HG02623 (cell line): ENCODE measurements around the gene SLIT1.

Source experiments
- ATAC-seq: cut with Tn5 transposase; IDR thresholded peaks from one replicate; pipeline ENCODE4 v1.9.1; 2021; ENCODE audit warnings: moderate library complexity; ENCODE audit not compliant: unreplicated experiment

The SLIT1 gene

DNA sequence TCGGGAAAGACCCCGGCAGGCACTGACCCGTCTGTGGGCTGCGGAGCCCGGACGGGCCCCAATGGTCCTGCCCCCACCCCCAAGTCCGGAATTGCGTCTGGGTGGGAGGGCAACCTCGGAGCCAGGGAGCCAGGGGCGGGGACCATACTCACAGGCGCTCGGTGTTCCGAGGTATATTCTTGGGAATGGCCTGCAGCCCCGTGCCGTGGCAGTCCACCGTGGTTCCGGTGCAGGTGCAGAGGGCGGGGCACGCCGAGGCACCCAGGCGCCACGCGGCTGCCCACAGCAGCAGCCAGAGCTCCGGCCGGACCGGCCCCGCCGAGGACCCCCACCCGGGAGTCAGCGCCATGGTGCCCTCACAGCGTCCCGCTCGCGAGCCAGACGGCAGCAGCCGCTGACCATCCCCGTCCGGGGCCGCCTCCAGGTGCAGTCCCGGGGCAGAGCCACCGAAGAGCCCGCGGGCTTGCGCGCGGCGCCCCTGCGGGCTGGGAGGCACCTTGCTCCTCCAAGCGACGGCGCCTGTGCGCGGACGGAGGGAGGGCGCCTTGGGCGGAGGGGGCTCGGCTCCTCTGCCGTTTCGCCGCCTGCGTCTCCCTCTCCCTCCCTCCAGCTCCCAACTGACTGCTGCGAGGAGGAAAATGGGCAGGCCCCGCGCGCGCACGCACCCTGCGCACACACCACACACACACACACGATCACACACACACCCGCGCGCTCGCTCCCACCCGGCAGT lies at the start of gene SLIT1:
TSS of gene SLIT1 (minus strand) at position 634 of the 733 bp plus-strand sequence. CDS start at position 349, 285 bp downstream.
- no peak for ATAC-seq

DNA sequence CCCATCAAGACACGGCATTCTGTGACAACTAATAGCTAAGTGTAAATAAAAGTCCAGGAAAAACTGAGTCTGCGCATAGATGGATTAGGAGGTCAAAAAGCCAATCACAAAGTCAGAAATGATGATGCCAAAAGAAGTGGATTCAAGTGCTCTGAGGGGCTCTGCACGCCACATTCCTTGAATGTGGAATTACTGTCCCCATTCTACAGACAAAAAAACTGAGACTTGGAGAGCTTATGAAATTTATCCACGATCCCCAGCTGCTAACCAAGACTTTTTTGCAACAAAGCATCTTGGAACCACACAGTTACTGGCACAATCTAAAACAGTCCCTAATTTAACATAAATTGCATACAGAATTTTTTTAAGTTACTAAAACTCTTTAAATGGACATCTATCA lies 49.6 kb upstream of the SLIT1 start:
- no peak for ATAC-seq

DNA sequence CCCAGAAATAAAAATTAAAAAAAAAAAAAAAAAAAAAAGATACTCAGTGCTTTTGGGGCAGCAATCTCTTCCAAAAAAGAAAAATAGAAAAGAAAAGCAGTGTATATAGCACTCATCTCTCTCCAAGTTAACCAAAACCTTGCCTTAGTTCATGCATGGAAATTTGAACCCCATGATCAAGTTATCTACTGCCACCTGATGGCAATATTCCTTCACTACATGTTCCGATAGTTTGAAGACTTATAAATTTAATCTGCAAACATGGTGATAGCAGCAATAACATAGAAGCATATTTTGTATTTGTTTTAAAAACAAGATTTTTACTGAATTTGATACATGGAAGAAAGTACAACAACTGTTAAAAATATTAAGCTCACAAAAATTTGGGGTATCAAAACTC lies 48.6 kb upstream of the SLIT1 start:
- ATAC-seq: no peak

DNA sequence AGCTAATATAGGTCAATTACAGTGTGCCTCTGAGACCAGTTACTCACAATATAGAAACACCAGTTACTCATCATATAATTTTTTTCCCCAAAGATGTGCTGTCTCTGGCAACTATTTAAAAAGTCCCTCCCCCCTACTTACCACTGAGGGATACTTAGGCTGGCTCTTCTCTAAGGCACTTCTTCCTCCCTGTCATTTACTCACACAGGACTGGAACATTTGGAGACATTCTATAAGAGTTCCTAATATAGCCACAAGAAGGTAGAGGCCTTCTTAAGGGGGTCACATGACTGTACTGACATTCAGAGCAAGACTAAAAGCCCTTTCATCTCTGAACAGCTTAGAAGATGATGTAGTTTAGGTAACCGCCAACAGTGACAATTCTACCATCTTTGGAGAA lies 44.4 kb upstream of the SLIT1 start:
- ATAC-seq: no peak

DNA sequence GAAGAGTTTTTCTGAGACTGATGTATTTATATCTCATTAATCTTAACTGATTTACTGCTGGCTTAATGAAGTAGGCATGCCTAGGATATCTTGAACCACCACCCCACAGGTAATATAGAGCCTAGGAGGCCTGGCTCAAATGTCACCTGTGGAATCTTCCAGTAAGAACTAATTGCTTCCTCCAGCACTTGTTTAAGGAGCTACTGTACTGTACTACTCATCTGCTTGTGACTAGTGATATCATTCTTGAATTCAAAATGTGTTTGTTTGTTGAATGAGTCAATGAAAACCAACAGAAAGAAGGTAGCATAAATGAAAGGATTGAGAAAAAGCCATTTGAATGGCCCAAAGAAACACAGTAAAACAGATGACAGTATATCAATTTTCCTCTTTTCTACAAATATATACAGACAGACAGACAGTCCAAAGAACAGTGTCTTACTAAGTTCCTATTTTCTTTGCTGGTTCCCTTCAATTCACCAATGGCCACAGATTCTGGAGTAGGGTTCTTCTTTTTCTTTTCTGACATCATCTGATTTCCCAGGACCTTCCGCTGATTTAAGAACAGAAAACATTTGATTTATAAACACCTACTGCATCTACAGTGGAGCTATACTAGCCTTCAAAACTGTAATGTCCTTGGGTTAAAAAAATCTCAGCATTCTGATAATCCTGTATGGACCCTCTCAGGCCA lies 43.7 kb upstream of the SLIT1 start:
- no peak for ATAC-seq

DNA sequence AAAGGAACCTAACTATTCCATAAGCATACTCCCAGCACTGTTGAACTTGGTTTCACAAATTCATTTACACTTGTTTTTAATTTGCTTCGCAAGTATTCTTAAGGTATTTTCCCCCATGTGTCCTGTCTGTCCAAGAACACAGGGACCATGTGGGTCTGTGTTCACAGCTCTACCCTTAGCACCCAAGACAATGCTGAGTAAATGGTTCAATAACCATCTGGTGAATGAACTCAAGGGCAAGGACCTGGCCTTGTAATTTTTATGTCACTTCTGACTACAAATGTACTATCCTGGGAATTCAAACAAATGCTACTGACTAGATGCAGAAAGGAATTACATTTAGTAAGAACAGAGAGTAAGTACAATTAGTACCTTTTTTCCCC lies 43.0 kb upstream of the SLIT1 start:
- no peak for ATAC-seq

DNA sequence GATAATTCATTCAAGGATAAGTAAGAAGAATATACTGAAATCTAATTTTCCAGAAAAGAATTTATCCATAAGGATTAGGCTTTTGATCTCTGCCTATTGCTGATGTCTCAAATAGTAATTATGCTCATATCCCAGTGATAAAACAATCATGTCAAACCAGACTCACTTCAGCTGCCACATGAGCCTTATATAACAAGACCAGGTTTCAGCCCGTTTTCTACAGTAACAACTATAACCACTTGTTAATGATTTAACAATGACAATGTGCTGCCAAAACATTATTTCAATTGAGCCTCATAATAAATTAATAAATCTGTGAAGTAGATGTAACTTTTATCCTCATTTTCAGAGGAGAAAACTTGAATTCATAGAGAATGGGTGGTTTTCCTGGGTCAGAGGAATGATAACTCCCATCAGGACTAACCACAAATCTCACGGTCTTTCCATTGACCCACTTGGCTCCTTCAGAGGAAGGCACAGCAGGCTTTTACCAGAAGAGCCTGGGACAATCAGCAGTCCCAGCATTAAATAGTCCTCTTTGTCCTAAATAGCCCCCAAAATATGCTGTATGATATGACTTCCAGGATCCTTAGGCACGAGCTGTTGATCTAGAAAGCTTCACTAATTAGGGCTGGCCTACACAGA lies 42.5 kb upstream of the SLIT1 start:
- no peak for ATAC-seq

DNA sequence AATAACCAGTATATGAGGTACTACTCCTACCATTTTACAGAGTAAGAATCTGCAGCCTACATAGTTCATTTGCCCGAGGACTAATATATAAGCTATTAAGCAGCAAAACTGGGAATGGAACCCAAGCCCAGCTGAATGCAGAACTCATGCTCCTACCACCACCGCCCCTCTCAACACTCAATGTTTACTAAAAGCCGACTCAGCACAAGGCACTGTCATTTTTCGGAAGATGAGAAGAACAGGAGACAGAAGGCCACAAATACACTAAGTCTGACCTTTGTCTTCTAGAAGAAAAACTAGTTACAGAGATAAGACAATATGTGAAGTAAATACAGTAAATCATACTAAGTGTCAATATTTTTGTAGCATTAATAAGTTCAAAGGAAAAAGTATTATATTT lies 40.6 kb upstream of the SLIT1 start:
- no peak for ATAC-seq

DNA sequence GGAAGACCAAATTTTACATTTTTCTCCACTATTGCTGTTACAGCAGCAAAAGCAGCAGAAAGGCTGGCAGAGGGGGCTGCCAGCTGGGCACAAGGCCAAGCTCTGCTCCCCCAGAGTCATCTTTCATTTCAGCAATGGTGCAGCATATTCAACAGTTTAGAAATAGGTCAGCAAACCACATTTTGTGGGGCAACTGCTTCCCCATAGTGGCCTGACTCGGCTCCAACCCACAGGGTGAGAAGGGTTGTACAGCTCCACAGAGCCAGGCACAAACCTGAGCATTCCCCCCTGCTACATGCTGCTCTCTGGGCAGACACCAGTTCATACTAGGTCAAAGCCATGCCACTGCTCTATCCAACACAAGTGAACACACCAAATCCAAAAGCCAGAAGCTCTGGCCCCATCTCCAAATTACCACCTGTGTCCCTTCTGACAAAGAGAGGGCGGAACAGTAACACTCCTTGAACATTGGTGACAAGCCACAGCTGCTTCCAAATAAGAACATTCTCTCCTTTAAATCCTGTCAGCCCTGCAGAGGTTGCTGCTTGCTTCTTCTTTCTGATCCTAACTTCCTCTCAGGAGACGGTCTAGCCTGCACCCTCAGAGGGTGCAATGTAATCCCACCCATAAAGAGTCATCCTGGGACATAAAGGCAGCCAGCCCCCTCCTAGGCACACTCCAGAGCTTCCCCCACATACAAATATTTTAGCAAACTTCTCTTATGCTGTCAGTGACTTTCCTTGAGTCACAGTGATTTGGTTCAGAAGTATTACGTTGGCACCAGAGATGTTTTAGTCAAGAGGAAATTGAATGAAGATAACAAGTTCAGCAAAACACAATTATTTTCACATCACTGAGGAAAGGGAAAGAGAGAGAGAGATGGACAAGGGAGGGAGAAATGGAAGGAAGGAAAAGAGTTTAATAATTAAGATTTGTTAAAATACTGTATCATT lies 39.0 kb upstream of the SLIT1 start:
- no peak for ATAC-seq

DNA sequence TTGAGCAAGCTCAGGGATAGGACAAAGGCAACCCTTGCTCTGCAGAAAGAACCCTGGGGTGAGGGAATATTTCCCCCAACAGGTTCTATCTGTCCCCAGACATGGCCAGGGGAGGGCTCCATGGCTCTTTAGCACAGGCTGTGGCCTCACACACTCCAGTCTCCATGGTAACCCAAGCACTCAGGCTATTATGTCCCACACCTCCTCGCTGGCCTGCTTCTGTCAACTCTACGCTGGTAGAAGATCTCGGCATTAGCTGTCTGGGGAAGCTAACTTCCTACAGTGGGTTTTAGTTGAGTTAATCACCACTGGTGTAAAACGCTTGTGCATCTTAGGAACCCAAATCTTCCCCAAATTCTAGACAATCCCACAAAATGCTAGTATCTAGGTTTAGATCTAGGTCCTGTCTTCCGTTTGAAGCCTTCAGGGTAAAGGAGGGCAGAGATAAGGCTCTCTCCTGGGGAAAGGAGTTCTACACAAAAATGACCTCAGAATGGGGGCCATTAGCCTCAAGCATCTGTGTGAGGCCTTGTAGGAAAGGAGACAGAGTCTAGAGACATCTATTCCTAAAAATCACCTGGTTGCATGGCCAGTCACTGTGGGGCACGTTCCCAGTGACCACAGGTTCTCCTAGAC lies 36.7 kb upstream of the SLIT1 start:
- ATAC-seq: no peak

DNA sequence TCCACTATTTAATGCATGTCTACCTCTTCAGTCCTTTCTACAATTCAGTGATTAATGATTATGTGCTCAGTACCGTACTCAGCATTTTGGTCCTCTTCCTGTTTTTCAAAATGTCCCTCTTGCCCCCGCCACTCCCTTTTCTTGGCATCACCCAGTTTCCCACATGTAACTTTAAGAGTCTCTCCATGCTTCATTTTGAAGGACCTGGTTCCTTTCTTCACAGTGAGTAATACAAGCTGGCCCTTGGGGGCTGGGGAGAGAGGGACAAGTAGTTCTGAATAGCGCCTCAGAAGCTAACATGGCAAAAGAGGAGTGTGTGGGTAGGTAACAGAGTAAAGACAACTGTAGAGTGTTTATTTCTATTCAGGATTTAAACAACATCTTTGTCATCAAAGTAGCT lies 34.6 kb upstream of the SLIT1 start:
- ATAC-seq: no peak

DNA sequence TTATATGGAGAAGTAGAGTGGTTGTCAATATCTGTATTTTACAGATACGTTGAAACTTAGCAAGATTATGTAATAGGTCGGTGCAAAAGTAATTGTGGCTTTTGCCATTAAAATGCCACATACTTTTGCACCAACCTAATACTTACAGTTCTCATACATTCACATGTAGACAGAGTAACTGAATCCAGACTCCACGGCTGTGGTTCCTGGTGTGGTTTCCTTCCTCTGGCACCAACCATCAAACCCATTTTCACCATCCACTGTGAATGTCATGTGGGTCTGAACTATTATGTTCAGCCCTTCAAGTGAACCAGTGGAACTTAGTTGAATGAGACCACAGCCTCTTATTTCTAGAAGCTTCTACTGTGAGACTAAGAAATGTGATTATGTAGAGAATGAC lies 31.5 kb upstream of the SLIT1 start:
- ATAC-seq: no peak

DNA sequence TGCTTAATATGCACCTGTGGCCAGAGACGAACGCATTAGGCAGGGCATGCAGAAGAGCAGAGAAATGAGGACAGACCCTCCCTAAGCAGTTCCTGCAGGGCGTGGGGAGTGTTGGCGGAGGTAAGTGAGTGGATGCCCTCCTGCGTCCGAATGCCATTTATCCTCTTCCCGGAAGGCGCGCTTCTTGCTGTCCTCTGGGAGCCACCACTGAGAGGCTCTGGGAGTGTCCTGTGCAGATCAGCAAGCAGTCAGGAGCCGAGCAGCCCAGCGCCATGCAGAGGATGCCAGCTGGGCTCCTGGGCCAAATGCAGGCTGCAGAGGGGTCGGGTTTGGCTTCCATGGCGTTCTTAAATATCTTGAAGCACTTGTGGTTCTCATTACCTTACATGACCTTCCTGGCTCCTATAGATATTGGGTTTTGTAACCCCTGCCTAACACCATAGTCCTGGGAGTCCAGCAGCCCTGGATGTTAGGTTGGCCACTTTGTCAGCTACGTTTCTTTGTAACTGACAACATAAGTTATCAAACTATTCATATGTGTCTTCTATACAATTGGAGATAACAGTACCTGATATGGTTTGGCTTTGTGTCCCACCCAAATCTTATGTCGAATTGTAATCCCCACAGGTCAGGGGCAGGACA lies 30.0 kb upstream of the SLIT1 start:
- ATAC-seq: no peak

DNA sequence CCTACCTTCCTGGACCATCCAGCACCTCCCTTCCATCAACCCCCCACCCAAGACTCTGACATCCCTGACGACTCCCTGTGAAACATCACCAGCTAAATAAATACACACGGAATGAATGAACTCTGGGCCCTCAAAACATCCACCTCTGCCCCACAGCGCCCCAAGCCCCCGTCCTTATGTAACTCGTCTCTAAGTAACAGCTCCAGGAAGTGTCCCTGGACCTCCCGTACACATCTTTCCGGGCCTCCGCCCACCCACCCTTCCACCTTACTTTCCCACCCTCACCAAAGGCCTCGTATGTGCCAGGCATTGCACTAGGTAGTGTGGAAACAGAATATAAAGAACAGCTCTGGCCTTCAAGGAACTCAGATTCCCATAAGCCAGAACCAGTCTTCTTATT lies 27.7 kb upstream of the SLIT1 start:
- ATAC-seq: no peak

DNA sequence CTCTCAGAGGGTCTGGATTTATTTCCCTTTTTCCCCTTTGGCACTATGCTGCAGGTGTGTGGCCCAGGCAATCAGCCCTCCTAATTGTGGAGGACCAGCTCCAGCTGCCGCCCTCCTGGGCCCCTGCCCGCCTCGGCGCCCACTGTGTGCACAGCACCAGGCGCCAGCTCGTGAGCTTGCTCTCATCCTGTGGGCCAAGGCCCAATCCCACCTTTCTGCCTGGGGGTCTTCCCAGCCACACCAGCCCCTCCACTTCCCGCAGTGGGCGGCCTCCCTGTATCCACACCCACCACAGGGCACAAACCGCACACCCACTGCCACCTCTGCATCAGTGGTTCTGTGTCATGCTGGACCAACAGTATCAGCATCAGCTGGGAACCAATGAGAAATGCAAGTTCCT lies 25.5 kb upstream of the SLIT1 start:
- no peak for ATAC-seq

DNA sequence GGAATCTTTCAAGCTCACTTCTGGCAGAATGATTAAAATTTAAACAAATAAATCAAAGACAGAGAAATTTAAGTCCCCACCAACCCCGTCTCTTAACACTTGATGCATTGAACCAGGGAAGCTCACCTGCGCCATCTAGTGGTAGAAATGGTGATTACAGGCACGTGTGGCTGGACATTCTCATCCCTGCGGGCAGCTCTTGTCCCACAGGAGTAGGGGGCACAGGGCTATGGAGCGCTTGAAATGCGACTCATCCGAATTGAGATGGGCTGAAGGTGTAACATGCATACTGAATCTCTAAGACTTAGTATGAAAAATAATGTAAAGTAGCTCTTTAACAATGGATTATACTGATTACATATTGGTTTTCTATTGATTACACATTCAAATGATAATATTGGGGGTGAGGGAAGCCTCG lies 24.8 kb upstream of the SLIT1 start:
- ATAC-seq: no peak

DNA sequence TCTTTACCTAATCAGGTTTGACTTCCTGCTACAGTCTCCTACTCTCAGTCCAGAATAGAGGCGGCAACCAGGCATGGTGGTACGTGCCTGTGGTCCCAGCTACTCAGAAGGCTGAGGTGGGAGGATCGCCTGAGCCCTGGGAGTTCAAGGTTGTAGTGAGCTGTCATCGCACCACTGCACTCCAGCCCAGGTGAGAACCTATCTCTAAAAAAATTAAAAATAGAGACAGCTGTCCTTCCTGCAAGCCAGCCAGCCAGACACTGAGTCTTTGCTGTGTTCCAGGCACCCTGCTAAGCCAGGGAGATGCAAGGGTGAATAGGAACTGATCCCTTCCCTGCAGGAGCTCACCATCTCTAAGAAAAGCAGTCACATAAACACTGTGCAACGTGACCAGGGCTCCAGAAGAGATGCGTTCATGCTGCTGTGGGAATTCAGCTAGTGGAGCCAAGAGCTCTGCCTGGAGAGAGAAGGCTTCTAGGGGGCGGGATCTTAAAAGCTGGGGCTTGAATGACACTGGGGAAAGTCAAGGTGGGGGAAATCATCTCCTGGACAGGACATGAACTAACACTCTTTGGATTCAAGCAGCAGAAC lies 22.1 kb upstream of the SLIT1 start:
- no peak for ATAC-seq

DNA sequence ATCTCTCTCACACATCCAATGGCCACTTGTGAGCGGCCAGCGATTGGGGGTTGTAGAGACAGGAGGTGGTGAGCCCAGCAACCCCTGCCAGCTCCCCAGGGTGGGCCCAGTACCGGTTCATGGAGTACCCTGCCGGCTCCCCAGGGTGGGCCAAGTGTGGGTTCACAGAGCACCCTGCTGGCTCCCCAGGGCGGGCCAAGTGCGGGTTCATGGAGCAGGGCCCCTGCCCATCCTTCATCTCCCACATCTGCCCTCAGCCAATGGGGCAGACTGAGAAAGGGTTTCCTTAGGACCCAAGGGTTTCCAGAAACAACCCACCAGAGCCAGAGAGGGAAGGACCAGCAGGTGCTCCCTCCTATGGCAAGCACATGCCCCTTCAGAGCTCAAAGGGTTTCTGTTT lies 21.4 kb upstream of the SLIT1 start:
- no peak for ATAC-seq

DNA sequence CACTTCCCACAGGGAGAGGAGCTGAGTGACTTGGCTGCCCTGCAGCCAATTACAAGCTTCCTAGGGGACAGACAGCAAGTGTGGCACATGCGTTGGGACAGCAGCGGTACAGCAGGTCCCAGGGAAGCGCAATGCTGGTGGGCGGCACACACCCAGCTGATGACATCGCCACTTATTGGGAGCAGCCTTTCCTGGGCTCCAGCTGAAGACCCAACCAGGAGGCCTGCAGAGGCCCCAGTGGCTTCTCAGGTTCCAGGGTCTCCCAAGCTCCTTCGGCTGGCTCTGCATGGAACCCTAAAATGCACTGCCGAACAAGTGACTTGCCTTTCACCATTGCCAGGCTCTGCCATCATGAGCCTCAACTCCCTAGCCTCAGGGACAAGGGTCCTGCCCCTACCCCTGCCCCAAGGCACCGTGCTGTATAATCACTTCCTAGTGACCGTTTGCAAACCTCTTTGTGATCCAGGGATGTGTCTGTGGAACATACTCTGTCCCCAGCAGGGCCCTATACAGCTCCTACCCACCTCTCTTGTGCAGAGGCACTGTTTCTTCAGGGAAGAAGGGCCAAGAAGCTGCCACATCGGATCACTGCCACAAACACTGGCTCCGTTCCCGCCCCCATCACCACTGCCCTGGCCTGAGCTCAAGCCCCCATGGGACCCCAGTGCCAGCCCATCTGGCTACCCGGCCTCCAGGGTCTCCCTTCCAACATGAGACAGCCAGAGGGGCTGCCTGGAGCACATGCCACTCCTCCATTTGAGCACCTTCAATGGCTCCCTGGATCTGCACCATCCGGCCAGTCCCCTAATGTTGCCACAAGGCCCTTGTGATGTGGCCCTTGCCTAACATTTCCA lies 19.3 kb upstream of the SLIT1 start:
- ATAC-seq: no peak
